Thoracic aorta (tissue), 2 donors: ENCODE data around the gene BLMH. TPM values are rescaled to one million over a fixed set of nuclear protein-coding genes. Genes with fewer than 3 reads are reported as not detected.
A peak's percentile ranks its signal among the peaks of the same experiment; 100 is the strongest.

ENCODE experiments used
- ATAC-seq: fragments of 150-250 bp; one replicate; pipeline ENCODE4 v1.8.0; 2017; ENCODE audit warnings: low read depth; ENCODE audit not compliant: insufficient number of reproducible peaks, low FRiP score
- DNase-seq: peaks from one replicate; pipeline ENCODE4 v3.0.0-alpha.2; 2020; ENCODE audit warnings: low spot score
- H3K27ac ChIP-seq, 2 donors: fragments of 200-600 bp; sonication (generic); 1 replicate in 1 of 2; 2 replicates in 1 of 2; pipeline ENCODE4 v1.5.1; 2016; ENCODE audit warnings: mild to moderate bottlenecking in 2 of 2, moderate library complexity in 2 of 2
- H3K27me3 ChIP-seq: fragments of 200-600 bp; sonication (generic); replicated peaks from 2 replicates; pipeline ENCODE4 v1.6.0; 2016; ENCODE audit warnings: mild to moderate bottlenecking; ENCODE audit not compliant: insufficient read depth
- H3K36me3 ChIP-seq: fragments of 200-600 bp; sonication (generic); one replicate; pipeline ENCODE4 v1.5.1; 2016
- H3K4me1 ChIP-seq, 2 donors: fragments of 200-600 bp; sonication (generic); 1 replicate in 1 of 2; 2 replicates in 1 of 2; pipeline versions ENCODE4 v1.5.1 to v1.6.0; 2016; ENCODE audit warnings: low read depth in 2 of 2, mild to moderate bottlenecking in 1 of 2; ENCODE audit not compliant: control insufficient read depth in 1 of 2
- H3K4me3 ChIP-seq: fragments of 200-600 bp; sonication (generic); 2 replicates; pipeline ENCODE4 v1.5.1; 2016; ENCODE audit warnings: mild to moderate bottlenecking
- H3K9me3 ChIP-seq: fragments of 200-600 bp; sonication (generic); 2 replicates; pipeline ENCODE4 v1.5.1; 2016
- CTCF ChIP-seq: fragments of 200-600 bp; sonication (generic); IDR thresholded peaks from one replicate; pipeline ENCODE4 v1.5.1; 2019; ENCODE audit warnings: antibody characterized with exemption
- total RNA-seq, 2 donors: library from RNA; depleted of rRNA; stranded (reverse); fragments of >200 nt; gene quantifications; one replicate each; pipeline versions ENCODE4 v1.1.0 to v1.2.3, GENCODE V29; 2016

BLMH gene
- total RNA-seq, 2 donors from 2014 or later: 21.5 to 34.6 TPM

GRCh38 chr17:30240177-30240576 lies 51.6 kb downstream of the BLMH start:
- Histone ChIP-seq H3K27me3 (peaks cover 3% of the 10 kb centered on the region), H3K36me3 (peaks cover 2% of the 10 kb centered on the region), H3K4me3 (no peak overlapping the region), H3K4me1 (peaks cover 16 to 30% of the 10 kb centered on the region in 2 donors), H3K27ac (no peak overlapping the region), H3K9me3 (no peaks in the 10 kb centered on the region)
- TF ChIP-seq CTCF: no peak
- no peak for DNase-seq
- ATAC-seq: no peak

GRCh38 chr17:30239089-30239462 lies 52.7 kb downstream of the BLMH start:
- no peak for TF ChIP-seq CTCF
- no peak for ATAC-seq
- peaks cover 17 to 31% of the 10 kb centered on the region in 2 donors for H3K4me1 ChIP-seq
- peaks cover 3% of the 10 kb centered on the region for H3K27me3 ChIP-seq
- DNase-seq: no peak
- H3K4me3 ChIP-seq: no peak overlapping the region
- H3K9me3 ChIP-seq: no peaks in the 10 kb centered on the region
- H3K27ac ChIP-seq: no peak overlapping the region
- no peaks in the 10 kb centered on the region for H3K36me3 ChIP-seq

- Histone ChIP-seq H3K27me3 (peaks cover 3% of the 10 kb centered on the region), H3K4me1 (peaks cover 17 to 31% of the 10 kb centered on the region in 2 donors), H3K27ac (no peak overlapping the region), H3K4me3 (no peak overlapping the region), H3K9me3 (no peaks in the 10 kb centered on the region), H3K36me3 (no peaks in the 10 kb centered on the region)
- DNase-seq: no peak
- no peak for TF ChIP-seq CTCF
- no peak for ATAC-seq
Measured at GRCh38 chr17:30238387-30239088, 53.2 kb downstream of the BLMH start.

- Histone ChIP-seq H3K4me1 (peaks cover 17 to 31% of the 10 kb centered on the region in 2 donors), H3K27me3 (peaks cover 3% of the 10 kb centered on the region), H3K9me3 (no peaks in the 10 kb centered on the region), H3K27ac (no peak overlapping the region), H3K4me3 (peak overlapping the region; percentile 31), H3K36me3 (no peaks in the 10 kb centered on the region)
- no peak for DNase-seq
- no peak for ATAC-seq
- TF ChIP-seq CTCF: no peak
Measured at GRCh38 chr17:30238003-30238344, 53.8 kb downstream of the BLMH start.

GRCh38 chr17:30237296-30238002 lies 54.3 kb downstream of the BLMH start:
- no peak for ATAC-seq
- no peak overlapping the region for H3K27ac ChIP-seq
- no peak for TF ChIP-seq CTCF
- no peaks in the 10 kb centered on the region for H3K36me3 ChIP-seq
- peaks cover 17 to 31% of the 10 kb centered on the region in 2 donors for H3K4me1 ChIP-seq
- peak overlapping the region; percentile 31 for H3K4me3 ChIP-seq
- H3K27me3 ChIP-seq: peaks cover 3% of the 10 kb centered on the region
- no peaks in the 10 kb centered on the region for H3K9me3 ChIP-seq
- no peak for DNase-seq
